SU-DHL-6 (cell line): ENCODE results near the gene SLC30A7.

Experiments
- CTCF ChIP-seq: fragments of 200-600 bp; sonication (generic); IDR thresholded peaks from one replicate; pipeline ENCODE4 v1.5.1; 2017; ENCODE audit warnings: antibody characterized with exemption, mild to moderate bottlenecking, low read length, moderate library complexity; ENCODE audit not compliant: insufficient read depth, poor library complexity, severe bottlenecking
- EZH2phosphoT487 ChIP-seq: fragments of 200-600 bp; sonication (generic), shearing (Covaris generic); conservative IDR thresholded peaks from 2 replicates; pipeline ENCODE4 v1.6.1; 2018; ENCODE audit warnings: mild to moderate bottlenecking, antibody characterized with exemption, low read length, moderate library complexity, mixed read lengths

GRCh38 chr1:100921110-100921706, 25.3 kb downstream of the SLC30A7 start:
- TF ChIP-seq CTCF (peak; percentile 54), EZH2phosphoT487 (no peak)
